ENCODE measurements around the gene CFAP68. TPM values are rescaled to one million over a fixed set of nuclear protein-coding genes. Genes with fewer than 3 reads are reported as not detected.

Gene CFAP68
- total and polyA plus RNA-seq, 2 of the 8 experiments (the other 6 are each of a cell fraction or from before 2014, with no cell fraction given), result 21.4 to 43.1 TPM

- H3K9ac ChIP-seq (replicated peaks in 1 of 4; ENCODE audit: extremely low read depth in 1 of 4, low read depth in 3 of 4, low read length in 3 of 4), result no peak overlapping the region
- DNase-seq (ENCODE audit: low read depth in 1 of 2, low spot score in 2 of 2) (no peak), FAIRE-seq (no peak)
- no peak overlapping the region for H4K8ac ChIP-seq (ENCODE audit: extremely low read depth, insufficient read depth, low read length)
- H3K79me2 ChIP-seq (ENCODE audit: control insufficient read depth in 1 of 2, insufficient read depth in 2 of 2, low read length in 2 of 2), result no peaks in the 10 kb centered on the region
- H3K23ac ChIP-seq (ENCODE audit: insufficient read length), result no peak overlapping the region
- no peak overlapping the region for H3K4ac ChIP-seq (replicated peaks; ENCODE audit: insufficient read length, low read depth, low read length)
- no peak overlapping the region for H3K4me2 ChIP-seq (ENCODE audit: insufficient read depth in 1 of 2, low read depth in 2 of 2, low read length in 2 of 2)
- no peak overlapping the region for H3K18ac ChIP-seq (ENCODE audit: extremely low read depth, low read length)
- no peak overlapping the region for H4K91ac ChIP-seq (replicated peaks; ENCODE audit: insufficient read length, low read length)
- H3K79me1 ChIP-seq (ENCODE audit: low read depth, low read length), result no peaks in the 10 kb centered on the region
- no peaks in the 10 kb centered on the region for H3K9me3 ChIP-seq (ENCODE audit: insufficient read depth in 2 of 2, low read depth in 1 of 2, low read length in 1 of 2)
- POLR2A ChIA-PET (ENCODE audit: partially characterized antibody), result no interaction called here
- CTCF ChIA-PET (ENCODE audit: partially characterized antibody), result interaction anchor here (0.6 to 3.8 kb wide), 16 partner anchors 9 to 303 kb away, joined by 3 to 24 read pairs (median 4); no protein-coding TSS in a partner anchor
- H2BK15ac ChIP-seq (ENCODE audit: low read length), result no peak overlapping the region
- no peaks in the 10 kb centered on the region for H3K23me2 ChIP-seq (ENCODE audit: low read depth, low read length)
- no peak overlapping the region for H2BK12ac ChIP-seq (ENCODE audit: low read depth, low read length)
- no peaks in the 10 kb centered on the region; a peak in 2 of 8 replicates for H3K36me3 ChIP-seq (ENCODE audit: control insufficient read depth in 2 of 4, insufficient read depth in 4 of 4, low read length in 3 of 4)
- no peaks in the 10 kb centered on the region; a peak in 1 of 7 replicates for H3K4me1 ChIP-seq (replicated peaks in 1 of 4; ENCODE audit: control insufficient read depth in 3 of 4, insufficient read depth in 4 of 4, low read length in 3 of 4)
- no peak overlapping the region for H3K4me3 ChIP-seq (ENCODE audit: extremely low read depth in 1 of 4, insufficient read depth in 2 of 4, low read depth in 3 of 4, low read length in 4 of 4)
- no peak overlapping the region for H2AK5ac ChIP-seq (ENCODE audit: low read depth, low read length)
- no peak overlapping the region for H2BK20ac ChIP-seq (ENCODE audit: low read length)
- H4K5ac ChIP-seq (ENCODE audit: insufficient read length, low read depth, low read length), result no peak overlapping the region
- no peaks in the 10 kb centered on the region for H3K27me3 ChIP-seq (replicated peaks in 1 of 4; ENCODE audit: control insufficient read depth in 3 of 4, extremely low read depth in 1 of 4, insufficient read depth in 3 of 4, low read length in 3 of 4)
- 89 to 100% methylated on average over 1 to 3 of the region's 3 CpGs for WGBS, 2 experiments (ENCODE audit: extremely low coverage in 1 of 2, insufficient coverage in 1 of 2, insufficient read length in 1 of 2, insufficient replicate concordance in 2 of 2, low coverage in 1 of 2, low lambda C conversion rate in 2 of 2, missing lambda C conversion rate in 1 of 2)
- no peak overlapping the region for H2BK120ac ChIP-seq (replicated peaks; ENCODE audit: low read depth, low read length)
- H2AFZ ChIP-seq (ENCODE audit: low read length), result no peak overlapping the region
- no peak overlapping the region for H3K56ac ChIP-seq (replicated peaks; ENCODE audit: insufficient read length, low read depth, low read length)
- H3K14ac ChIP-seq (ENCODE audit: insufficient read length), result no peak overlapping the region
- no peak overlapping the region for H2BK5ac ChIP-seq (ENCODE audit: low read depth, low read length)
- no peak overlapping the region for H3K27ac ChIP-seq (ENCODE audit: low read depth, low read length)
- H4K20me1 ChIP-seq (replicated peaks in 1 of 2; ENCODE audit: control insufficient read depth in 1 of 2, insufficient read depth in 2 of 2, low read length in 2 of 2), result no peaks in the 10 kb centered on the region
- no peak for TF ChIP-seq SP2 (IDR thresholded peaks at IDR 0.05; ENCODE audit: low read length)
- no peak for TF ChIP-seq CBX8 (IDR thresholded peaks at IDR 0.05; ENCODE audit: borderline replicate concordance, low read depth, low read length)
- TF ChIP-seq CTCF (IDR thresholded peaks at IDR 0.05; ENCODE audit: control extremely low read depth in 1 of 3, insufficient read depth in 1 of 3, low read depth in 1 of 3, low read length in 3 of 3), result no peak
- no peak for TF ChIP-seq SIRT6 (IDR thresholded peaks at IDR 0.05; ENCODE audit: low read length)
- TF ChIP-seq CREB1 (IDR thresholded peaks at IDR 0.05), result no peak
- TF ChIP-seq TBP (IDR thresholded peaks at IDR 0.05; ENCODE audit: low read depth, low read length), result no peak
- no peak for TF ChIP-seq RNF2 (IDR thresholded peaks at IDR 0.05; ENCODE audit: borderline replicate concordance, low read depth, low read length, missing control alignments, poor library complexity, severe bottlenecking)
- no peak for TF ChIP-seq HDAC6 (IDR thresholded peaks at IDR 0.05; ENCODE audit: low read depth, low read length)
- no peak for TF ChIP-seq BACH1 (IDR thresholded peaks at IDR 0.05; ENCODE audit: low read length)
- TF ChIP-seq SUZ12 (IDR thresholded peaks at IDR 0.05; ENCODE audit: low read length), result no peak
Observed at GRCh38 chr11:111834432-111835163, 44.7 kb upstream of the CFAP68 start.
